Measurements from ENCODE around the gene ATP1B3. TPM values are rescaled to one million over a fixed set of nuclear protein-coding genes. Genes with fewer than 3 reads are reported as not detected.

The ATP1B3 gene
- total and polyA plus RNA-seq, 10 of the 15 experiments (the other 5 are each of a cell fraction or from before 2014, with no cell fraction given) = 41.4 to 200 (median 94.0) TPM

- TF ChIP-seq ZZZ3 (IDR thresholded peaks at IDR 0.05; ENCODE audit: control insufficient read depth, insufficient read length, low read depth) (no peak), ZNF274 (IDR thresholded peaks at IDR 0.05; ENCODE audit: insufficient read depth, insufficient read length) (no peak), CEBPZ (IDR thresholded peaks at IDR 0.05; ENCODE audit: low read depth, low read length) (no peak), FOS (IDR thresholded peaks at IDR 0.05; ENCODE audit: borderline replicate concordance, extremely low read depth, insufficient read length) (no peak), TBL1XR1 (IDR thresholded peaks at IDR 0.05; ENCODE audit: low read depth, low read length) (no peak), RBBP5 (conservative IDR thresholded peaks at IDR 0.05) (no peak), NFXL1 (IDR thresholded peaks at IDR 0.05; ENCODE audit: borderline replicate concordance) (no peak), ZSCAN29 (IDR thresholded peaks at IDR 0.05) (no peak), RUNX3 (IDR thresholded peaks at IDR 0.05; ENCODE audit: low read length) (0 out of 2 replicates have a peak, but pooled peaks have one; percentile 15), ZNF622 (IDR thresholded peaks at IDR 0.05) (no peak), NRF1 (conservative IDR thresholded peaks at IDR 0.05; ENCODE audit: low read depth, low read length) (no peak), HCFC1 (IDR thresholded peaks at IDR 0.05; ENCODE audit: low read length) (no peak), BACH1 (IDR thresholded peaks at IDR 0.05; ENCODE audit: borderline replicate concordance) (0 out of 2 replicates have a peak, but pooled peaks have one; percentile 7), MTA3 (IDR thresholded peaks at IDR 0.05; ENCODE audit: borderline replicate concordance, low read length) (no peak), MEF2A (IDR thresholded peaks at IDR 0.05; ENCODE audit: insufficient read depth, low read depth, low read length) (no peak), RELB (IDR thresholded peaks at IDR 0.05; ENCODE audit: low read depth) (no peak), TCF3 (IDR thresholded peaks at IDR 0.05; ENCODE audit: borderline replicate concordance, insufficient read depth, low read depth, low read length) (no peak), IRF4 (IDR thresholded peaks at IDR 0.05; ENCODE audit: low read depth, low read length) (no peak), SIN3A (IDR thresholded peaks at IDR 0.05; ENCODE audit: low read depth, low read length) (peak; percentile 22; the same call in 1 of the 2 replicates), TCF12 (IDR thresholded peaks at IDR 0.05; ENCODE audit: low read depth, low read length) (no peak), HDAC6 (IDR thresholded peaks at IDR 0.05; ENCODE audit: unreplicated experiment) (peak; percentile 39), STAT1 (conservative IDR thresholded peaks at IDR 0.05) (0 out of 2 replicates have a peak, but pooled peaks have one; percentile 5), CREB1 (IDR thresholded peaks at IDR 0.05; ENCODE audit: low read depth) (no peak), NFYB (IDR thresholded peaks at IDR 0.05; ENCODE audit: insufficient read depth, low read depth, low read length) (no peak), CHD1 (IDR thresholded peaks at IDR 0.05; ENCODE audit: low read depth, low read length) (no peak), MEF2B (IDR thresholded peaks at IDR 0.05; ENCODE audit: partially characterized antibody, poor library complexity, severe bottlenecking) (no peak), IKZF1 (conservative IDR thresholded peaks at IDR 0.05) (peak; percentile 75), GATAD2B (conservative IDR thresholded peaks at IDR 0.05; ENCODE audit: low read depth) (peak; percentile 90; the same call in 1 of the 2 replicates)
Measured at GRCh38 chr3:141876891-141877621, 613 bp downstream of the ATP1B3 start (continued).

Measured in GM12878 (cell line).